GM21619 (cell line): Measurements from ENCODE around the gene MIER3.
"Not testable (repeated sequence)": the region's sequence is repeated elsewhere in the genome, so short reads cannot be mapped to it uniquely, and the experiment has no call there.

Experiments used
- ATAC-seq: cut with Tn5 transposase; IDR thresholded peaks from one replicate; pipeline ENCODE4 v1.9.1; 2021; ENCODE audit not compliant: unreplicated experiment

Gene MIER3, protein sequence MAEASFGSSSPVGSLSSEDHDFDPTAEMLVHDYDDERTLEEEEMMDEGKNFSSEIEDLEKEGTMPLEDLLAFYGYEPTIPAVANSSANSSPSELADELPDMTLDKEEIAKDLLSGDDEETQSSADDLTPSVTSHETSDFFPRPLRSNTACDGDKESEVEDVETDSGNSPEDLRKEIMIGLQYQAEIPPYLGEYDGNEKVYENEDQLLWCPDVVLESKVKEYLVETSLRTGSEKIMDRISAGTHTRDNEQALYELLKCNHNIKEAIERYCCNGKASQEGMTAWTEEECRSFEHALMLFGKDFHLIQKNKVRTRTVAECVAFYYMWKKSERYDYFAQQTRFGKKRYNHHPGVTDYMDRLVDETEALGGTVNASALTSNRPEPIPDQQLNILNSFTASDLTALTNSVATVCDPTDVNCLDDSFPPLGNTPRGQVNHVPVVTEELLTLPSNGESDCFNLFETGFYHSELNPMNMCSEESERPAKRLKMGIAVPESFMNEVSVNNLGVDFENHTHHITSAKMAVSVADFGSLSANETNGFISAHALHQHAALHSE

GRCh38 chr5:56951946-56952691, at the start of gene MIER3:
Gene MIER3 (minus strand): TSS chr5:56952123. CDS start chr5:56952102, 21 bp downstream.
- ATAC-seq: peak; percentile 91

DNA sequence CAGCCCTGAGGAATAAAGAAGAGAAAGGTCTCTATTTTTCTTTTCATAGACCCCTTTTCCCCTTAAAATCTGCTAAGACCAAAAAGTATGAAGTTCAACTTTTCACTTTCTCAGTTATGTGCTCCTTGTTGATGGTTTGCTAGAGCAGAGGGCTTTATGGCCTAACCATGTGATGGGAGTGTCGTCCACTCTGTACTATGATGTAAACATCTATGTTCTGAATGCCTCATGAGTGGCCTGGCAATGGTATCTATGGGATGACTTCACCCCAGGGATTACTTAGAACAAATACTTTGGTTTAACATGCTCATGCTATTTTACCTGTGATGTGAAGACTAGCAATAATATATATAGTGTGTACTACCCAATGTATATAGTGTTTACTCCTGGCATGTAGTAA, 43.7 kb upstream of the MIER3 start:
- ATAC-seq: no peak

DNA sequence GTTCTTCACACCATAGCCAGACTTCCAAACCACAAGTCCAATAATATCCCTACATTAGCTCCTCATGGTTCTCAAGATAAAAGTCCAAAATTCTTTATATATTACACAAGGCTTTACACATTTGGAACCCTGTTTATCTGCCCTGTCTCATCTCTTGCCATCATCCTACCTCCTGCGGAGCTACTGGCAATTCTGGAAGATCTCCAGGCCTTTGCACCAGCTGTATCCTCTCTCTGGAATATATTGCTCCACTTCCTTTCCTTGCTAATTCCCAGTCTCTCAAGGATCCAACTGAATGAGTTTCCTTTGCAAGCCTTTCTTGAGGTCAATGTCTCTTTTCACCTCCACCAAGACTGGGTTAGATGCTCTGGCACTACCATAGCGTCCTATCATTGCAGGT, 41.3 kb upstream of the MIER3 start:
- no peak for ATAC-seq

DNA sequence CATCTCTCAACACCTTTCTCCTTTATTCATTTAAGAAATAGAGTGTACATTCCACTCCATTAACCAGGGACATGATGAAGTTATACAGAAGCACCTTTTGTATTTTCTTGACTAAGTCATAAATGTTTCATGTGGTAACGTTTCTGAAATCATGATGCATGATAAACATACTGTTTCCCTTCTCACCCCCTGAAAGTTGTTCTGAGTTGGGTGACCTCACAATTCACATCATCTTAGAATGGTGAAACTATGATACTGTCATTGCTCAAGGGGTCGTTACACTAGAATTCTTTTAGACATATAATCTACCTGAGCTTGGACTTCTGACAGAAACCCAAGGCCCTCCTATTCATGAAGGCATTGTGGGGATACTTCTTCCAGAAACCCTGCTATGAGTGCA, 37.8 kb upstream of the MIER3 start:
- no peak for ATAC-seq

DNA sequence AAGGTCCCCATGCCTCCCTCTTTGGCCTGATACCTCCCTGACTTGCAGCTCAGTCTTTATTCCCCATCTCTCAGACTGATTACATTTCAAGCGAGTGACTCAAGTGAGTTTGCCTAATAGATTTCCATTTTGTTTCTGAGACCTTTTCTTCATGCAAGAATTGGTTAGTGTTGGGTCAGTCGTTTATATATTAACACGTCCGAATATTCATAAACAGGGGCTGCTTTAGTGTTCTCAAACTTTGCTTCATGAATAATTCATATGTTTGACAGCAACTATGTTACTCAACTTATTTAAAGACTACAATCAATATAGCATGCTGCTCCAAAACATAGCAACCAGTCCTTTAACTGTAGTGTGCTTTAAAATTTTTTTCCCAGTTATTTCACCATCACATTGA, 36.6 kb upstream of the MIER3 start:
- no peak for ATAC-seq

DNA sequence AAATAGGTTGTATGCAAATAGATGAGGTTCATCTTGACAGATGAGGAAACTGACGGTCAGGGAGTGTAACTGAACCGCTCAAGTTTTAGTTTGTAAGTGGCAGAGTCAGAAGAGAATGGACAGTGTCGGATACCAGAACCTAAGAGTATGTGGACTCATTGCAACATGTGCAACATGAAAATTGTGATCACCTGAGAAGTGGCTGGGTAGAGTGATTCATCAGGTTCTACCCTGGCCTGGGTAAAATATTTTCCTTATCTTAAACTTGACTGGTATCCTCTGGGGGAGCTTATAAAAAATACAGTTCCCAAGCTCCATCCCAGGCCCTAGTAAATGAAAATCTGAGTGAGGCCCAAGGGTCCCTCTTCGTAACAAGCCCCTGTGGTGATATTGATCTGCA, 35.2 kb upstream of the MIER3 start:
- no peak for ATAC-seq

- peak; percentile 31 for ATAC-seq
Observed at GRCh38 chr5:56986626-56986947, 34.7 kb upstream of the MIER3 start.

GRCh38 chr5:56985936-56986625, 34.2 kb upstream of the MIER3 start:
- peak; percentile 43 for ATAC-seq

DNA sequence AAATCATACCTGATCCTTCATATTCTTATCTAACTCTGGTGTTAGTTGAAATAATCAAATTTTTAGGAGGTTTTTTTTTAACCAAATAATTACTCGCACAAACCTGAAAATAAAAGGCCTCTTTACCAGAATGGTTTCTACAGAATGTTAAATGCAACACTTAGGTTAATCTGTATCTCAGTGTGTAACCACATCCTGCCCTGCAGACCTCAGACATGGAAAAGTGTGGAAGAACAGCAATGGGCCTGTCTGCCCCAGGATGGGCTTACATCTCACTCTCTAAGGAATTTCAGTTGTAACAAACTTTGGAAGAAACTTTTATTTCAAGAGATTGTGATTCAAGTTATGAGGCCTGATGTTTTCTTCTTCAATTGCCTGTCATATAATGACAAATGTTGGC, 32.5 kb upstream of the MIER3 start:
- no peak for ATAC-seq

GRCh38 chr5:56983593-56984361, 31.9 kb upstream of the MIER3 start:
- peak; percentile 52 for ATAC-seq

DNA sequence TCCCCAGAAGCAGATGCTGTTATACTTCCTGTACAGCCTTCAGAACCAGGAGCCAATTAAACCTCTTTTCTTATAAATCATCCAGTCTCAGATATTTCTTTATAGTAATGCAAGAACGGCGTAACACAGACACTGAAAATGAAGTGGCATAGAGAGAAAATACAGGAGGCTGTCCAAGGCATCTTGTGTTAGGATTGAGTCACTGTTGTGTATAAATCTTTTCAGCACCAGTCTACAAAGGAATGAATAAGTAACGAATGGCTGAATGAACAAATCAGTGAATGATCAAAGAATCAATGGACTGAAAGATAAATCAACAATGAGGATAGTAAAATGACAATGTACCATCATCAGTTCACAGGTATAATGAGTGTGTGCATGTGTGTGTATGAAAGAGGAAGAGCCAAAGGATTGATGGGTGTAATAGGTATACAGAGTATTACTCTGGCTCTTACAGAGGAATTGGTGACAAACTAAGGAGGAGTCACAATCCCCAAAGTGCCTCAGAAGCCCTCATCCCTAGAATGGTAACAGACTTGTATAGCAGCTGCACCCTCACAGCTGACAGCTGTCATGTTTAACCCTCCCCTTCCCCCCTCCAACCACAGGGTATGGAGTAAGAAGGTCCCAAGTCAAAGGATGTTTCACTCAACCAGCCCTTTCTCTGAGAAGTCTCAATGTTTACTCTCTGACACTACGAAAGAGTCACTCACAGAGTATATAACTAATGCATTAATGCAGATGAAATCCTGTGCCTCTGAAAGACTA, 29.8 kb upstream of the MIER3 start:
- no peak for ATAC-seq

- no peak for ATAC-seq
Observed at GRCh38 chr5:56979968-56980367, 28.0 kb upstream of the MIER3 start.

GRCh38 chr5:56979526-56979925, 27.6 kb upstream of the MIER3 start:
- ATAC-seq: not testable (repeated sequence)

DNA sequence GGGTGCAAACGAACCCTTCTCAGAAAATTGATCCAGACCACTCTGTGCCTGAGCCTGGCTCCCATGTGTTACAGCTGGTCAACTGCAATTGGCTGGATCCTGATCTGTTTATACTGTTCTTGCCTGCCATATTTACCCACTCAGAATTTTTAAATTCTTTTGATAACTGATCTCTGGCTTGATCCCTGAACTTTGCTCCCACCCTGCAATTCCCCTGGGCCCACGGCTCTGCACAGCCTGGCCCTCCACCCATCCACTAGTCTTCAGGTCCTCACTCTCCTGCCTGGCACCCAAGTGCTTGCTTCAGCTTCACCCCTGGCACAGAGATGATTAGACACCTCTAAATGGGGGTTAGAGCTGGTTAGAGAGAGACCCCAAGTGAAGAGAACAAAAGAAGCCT, 25.9 kb upstream of the MIER3 start:
- ATAC-seq: no peak

DNA sequence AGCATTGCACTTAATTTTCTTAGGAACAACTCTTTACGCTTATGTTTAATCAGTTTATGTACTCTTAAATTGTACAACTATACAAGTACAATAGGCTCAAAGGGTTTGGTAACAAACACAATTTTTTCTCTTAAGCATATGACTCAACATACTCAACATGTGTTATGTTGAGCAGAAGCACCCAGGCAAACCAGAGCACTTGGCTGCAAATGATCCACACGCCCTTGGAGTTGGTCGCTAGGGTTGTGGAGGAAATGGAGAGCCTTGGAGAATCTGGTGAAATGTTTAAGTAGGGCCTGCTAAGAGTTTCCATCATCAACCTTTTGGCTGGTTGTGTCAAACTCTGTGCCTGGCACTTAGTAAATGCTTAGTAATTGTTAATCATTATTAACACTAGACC, 25.1 kb upstream of the MIER3 start:
- ATAC-seq: no peak

DNA sequence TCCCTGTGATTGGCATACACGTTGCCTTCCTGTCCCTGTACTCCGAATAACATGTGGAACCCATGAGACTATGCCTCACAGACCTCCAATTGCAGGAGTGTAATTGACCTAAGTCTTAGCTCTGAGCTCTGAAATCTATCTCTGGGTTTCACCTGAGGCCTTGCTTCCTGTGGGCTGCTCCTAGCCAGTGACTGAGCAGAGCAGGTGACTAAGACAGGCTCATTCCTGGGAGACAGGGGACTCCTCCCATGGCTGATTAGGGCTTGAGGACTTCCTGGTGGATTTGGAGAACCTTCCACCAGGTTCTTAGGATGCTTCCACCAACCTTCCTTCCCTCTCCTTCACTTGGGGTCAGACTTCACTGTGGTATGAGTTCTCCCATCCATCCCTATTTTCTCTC, 22.3 kb upstream of the MIER3 start:
- ATAC-seq: no peak

DNA sequence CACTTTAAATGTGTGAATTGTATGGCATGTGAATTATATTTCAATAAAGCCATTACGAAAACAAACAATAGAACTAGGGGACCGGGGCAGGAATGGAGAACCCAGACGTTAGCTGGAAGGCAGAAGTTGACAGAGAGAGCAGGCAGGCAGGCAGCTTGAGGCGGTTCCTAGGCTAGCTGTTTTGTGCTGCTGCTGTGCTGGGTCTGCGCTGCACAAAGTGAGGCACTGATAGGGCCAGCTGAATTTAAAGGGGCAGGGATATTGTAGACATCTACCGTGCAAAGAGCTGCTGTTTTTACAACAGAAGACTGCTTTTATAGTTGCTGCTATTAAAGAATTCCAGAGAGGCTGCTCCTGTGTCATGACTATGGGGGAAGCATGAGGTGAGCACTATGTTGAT, 21.6 kb upstream of the MIER3 start:
- ATAC-seq: no peak

DNA sequence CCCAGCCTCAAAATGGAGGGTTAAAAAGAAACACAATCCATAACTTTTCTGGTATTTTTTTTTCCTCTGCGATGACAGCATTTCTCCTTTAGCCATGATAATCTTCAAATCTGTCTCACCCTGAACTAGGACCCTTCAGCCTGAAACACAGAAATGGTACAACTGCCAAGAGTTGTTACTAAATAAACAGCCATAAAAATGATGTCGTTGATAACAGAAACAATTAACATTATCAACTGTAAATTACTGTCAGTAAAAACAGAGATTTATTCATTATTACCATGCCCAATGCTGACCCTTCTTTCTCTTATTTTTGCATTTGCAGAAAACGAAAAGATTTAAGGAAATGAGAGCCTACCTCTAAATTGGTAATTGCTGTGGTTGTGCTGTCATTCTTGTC, 19.4 kb upstream of the MIER3 start:
- no peak for ATAC-seq

DNA sequence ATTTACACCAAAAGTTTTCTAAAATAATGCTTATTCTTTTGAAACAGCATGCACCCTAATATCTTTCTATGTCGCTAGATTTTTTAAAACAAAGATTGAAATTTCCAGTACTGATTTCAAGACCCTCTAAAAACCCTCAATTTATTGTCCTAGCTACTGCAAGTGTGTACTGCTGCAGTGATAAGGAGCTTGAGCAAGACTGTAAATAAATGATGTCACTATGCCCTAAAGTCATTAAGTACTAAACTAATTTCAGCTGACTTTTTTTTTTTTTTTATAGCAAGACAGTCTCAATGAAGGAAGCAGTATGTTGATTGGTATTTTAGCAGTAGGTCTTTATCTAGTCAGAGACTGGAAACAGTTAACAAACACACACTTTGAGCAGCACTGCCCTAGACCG, 12.2 kb upstream of the MIER3 start:
- ATAC-seq: no peak

- ATAC-seq: no peak
Observed at GRCh38 chr5:56963246-56963645, 11.3 kb upstream of the MIER3 start.
